Suppressor macrophage (primary cell): Measurements from ENCODE around the gene SDF2L1.
"Not testable (repeated sequence)": the region's sequence is repeated elsewhere in the genome, so short reads cannot be mapped to it uniquely, and the experiment has no call there.

ENCODE experiments used
- DNase-seq, 4 experiments: peaks; one replicate each; pipeline ENCODE4 v3.0.0-alpha.2; 2020 to 2022

The SDF2L1 gene

GRCh38 chr22:21688341-21688705 lies 46.2 kb downstream of the SDF2L1 start:
- DNase-seq, result no peak

GRCh38 chr22:21688706-21689381 lies 46.7 kb downstream of the SDF2L1 start:
- no peak for DNase-seq

- DNase-seq, result no peak
Measured at GRCh38 chr22:21690401-21690801, 48.3 kb downstream of the SDF2L1 start.

GRCh38 chr22:21691816-21692215 lies 49.7 kb downstream of the SDF2L1 start:
- DNase-seq, result no peak

- DNase-seq, result not testable (repeated sequence)
Measured at GRCh38 chr22:21692856-21693255, 50.8 kb downstream of the SDF2L1 start.

GRCh38 chr22:21693333-21693998 lies 51.4 kb downstream of the SDF2L1 start:
- DNase-seq, result no peak
